GM21576 (cell line): ENCODE results near the gene SPDYE4.

Experiments used
- ATAC-seq: cut with Tn5 transposase; IDR thresholded peaks from one replicate; pipeline ENCODE4 v1.9.1; 2021; ENCODE audit warnings: mild to moderate bottlenecking, moderate library complexity; ENCODE audit not compliant: unreplicated experiment

SPDYE4 gene

GRCh38 chr17:8741771-8742170 lies 16.6 kb downstream of the SPDYE4 start:
- ATAC-seq: no peak

- ATAC-seq: no peak
These were observed 17.0 kb downstream of the SPDYE4 start for GRCh38 chr17:8741366-8741765.

DNA sequence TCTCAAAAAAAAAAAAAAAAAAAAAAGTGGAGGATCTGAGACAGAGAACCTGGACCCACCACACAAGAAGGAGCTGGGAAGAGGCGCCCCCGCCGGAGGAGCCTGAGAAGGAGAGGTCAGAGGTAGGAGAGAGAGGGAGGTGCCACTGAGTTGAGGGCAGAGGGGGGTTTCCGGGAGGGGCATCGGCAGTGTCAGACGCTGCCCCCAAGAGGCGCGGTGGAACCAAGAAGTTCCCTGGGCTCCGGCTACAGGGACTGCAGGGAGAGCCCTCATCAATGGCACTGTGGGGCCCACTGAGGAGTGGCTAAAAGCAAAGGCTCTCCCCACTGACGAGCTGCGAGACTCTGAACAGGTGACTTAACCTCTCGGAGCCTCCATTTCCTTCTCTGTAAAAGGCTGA lies 17.9 kb downstream of the SPDYE4 start:
- no peak for ATAC-seq

DNA sequence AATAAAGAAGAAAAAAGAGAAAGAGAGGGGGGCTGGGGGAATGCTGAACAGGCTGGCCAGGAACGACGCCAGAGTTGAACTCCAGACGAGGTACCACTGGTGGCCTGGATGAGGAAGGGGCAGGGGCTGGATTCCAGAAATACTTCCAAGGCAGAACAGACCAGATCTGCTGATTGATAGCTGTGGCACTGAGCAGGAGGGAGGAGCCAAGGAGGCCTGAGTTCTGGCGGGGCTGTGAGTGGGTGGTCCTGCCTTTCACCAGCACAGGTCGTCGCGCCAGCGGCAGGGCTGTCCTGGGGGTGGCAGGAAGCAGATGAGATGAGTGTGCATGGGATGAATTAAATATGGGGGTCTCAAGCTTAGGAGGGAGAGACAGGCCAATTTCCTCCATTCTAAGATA lies 19.2 kb downstream of the SPDYE4 start:
- no peak for ATAC-seq

- ATAC-seq: no peak
These were observed 21.6 kb downstream of the SPDYE4 start for GRCh38 chr17:8736796-8737195.

GRCh38 chr17:8736362-8736761 lies 22.0 kb downstream of the SPDYE4 start:
- no peak for ATAC-seq

GRCh38 chr17:8735336-8735939 lies 22.9 kb downstream of the SPDYE4 start:
- no peak for ATAC-seq

DNA sequence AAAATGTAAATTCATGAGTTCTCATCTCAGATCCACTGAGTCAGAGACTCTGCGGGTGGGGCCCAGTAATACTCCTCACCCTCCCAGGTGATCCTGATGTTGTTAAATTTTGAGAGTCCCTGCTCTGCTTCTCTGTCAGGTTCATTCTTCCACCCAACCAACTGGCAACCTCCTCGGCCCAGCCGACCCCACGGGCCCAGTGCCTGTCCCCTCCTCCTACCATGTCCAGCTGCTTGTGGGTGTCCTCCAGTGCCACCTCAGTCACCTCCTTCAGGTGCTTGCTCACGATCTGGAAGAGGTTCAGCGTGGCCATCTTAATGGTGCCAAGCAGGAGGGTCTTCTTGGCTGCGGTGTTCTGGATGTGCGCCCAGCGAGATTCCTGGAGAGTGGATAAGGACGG lies 23.5 kb downstream of the SPDYE4 start:
- ATAC-seq: no peak

- no peak for ATAC-seq
These were observed 25.8 kb downstream of the SPDYE4 start for GRCh38 chr17:8732406-8733085.

GRCh38 chr17:8729860-8730259 lies 28.5 kb downstream of the SPDYE4 start:
- no peak for ATAC-seq

DNA sequence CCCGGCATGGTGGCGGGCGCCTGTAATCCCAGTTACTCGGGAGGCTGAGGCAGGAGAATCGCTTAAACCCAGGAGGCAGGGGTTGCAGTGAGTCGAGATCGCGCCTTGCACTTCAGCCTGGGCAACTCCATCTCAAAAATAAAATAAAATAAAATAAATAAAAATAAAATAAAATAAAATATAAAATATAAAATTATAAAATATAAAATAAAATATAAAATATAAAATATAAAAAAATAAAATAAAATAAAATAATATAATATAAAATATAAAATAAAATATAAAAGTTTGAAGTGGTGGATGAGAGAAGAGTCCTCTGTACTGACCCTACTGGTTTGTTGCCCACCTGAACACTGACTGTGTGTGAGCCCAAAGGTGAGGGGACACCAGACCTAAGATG lies 28.9 kb downstream of the SPDYE4 start:
- no peak for ATAC-seq

- no peak for ATAC-seq
These were observed 29.4 kb downstream of the SPDYE4 start for GRCh38 chr17:8728971-8729370.

DNA sequence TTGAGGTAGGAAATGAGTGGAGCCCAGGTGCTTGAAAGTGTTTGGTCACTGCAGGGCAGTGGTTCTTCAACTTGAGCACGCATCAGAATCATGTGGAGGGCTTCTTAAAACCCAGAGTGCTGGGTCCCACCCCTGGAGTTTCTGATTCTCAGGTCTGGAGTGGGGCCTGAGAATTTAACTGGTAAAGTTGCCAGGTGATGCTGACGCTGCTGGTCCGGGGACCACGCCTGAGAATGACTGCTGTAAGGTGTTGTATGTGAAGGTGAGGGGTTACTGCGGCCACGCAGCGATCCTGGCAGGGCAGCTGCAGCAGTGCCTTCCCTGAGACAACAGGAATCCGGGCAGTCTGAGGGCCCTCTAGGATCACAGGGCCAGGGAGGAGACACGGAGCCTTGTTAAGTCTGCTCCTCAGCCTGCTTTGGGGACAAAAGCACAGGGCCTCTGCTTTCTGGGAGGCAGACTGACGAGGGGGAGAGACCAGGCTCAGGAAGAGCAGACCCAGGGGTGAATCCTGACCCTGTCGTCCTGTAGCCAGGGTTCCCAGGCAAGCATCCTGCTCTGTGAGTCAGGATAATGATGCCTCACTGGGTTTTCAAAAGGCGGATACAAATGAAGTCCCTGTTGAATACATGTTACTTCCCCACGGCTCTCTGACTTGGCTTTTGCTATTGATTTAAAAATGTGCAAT lies 30.0 kb downstream of the SPDYE4 start:
- ATAC-seq: no peak

DNA sequence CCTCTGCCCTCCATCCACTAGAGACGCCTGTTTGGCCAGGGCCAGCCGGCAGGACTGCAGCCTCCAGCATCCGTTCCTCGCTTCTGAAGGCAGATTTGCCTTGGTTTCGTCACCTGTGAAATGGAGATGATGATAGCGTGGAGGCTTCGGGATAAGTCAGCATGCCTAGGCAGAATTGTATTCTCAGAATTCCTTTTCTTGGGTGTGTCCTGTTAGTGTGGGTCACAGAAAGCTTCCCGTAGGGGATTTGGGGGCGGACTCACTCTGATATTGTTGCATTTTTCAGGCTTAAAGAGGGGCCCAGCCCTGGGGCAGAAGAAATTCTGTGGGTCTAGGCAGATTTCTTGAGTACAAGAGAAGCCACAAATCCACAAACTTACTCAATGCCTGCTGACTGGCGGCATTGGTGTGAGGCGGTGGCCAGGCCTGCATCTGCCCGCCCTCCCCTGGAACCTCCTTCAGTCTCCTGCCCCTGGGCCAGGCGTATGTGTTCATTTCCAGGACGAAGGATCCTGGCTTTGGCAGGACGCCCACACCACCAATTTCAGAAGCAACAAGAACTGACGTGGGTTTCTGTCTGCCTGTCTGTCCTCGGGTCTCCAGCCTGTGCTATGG lies 31.3 kb downstream of the SPDYE4 start:
- no peak for ATAC-seq

DNA sequence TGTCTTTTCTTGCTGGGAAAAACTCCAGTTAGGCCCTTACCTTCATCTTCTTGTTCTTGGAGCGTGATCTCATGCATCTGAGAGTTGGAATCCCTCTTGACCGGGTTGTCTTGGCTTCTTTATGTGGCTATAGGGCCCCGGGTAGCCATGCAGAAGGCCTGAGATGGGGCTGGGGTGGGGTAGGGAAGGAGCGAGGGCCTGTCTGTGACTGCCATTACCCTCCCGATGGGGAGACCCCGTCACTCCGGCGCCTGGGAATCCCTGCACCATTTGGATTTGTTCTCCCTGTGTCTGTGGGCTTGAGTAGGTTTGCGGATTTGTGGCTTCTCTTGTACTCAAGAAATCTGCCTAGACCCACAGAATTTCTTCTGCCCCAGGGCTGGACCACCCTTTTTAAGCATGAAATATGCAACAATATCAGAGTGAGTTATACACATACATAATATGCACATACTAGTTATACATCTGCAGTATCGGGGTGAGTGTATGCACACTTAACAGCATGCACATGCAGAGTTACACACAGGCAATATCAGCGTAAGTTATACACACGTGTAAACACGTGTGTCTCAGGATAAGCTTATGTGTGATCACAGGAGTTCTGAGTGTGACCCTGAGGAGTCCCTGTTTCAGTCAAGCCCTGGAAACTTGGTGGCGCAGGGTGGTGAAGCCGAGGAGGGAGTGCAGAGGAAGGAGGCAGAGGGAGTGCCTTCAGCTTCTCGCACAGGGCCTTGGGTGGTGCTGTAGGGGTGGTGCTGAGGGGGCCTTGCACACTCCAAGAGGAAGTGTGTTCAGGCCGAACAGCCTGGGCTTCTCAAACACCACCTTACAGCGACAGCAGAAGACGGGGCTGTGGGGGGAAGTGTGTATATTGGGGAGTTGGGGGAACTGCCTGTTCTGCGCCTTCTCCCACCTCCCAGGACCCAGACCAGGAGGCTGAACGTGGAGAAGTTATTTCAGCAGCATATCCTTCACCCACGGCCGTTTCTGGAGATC lies 32.2 kb downstream of the SPDYE4 start:
- no peak for ATAC-seq

DNA sequence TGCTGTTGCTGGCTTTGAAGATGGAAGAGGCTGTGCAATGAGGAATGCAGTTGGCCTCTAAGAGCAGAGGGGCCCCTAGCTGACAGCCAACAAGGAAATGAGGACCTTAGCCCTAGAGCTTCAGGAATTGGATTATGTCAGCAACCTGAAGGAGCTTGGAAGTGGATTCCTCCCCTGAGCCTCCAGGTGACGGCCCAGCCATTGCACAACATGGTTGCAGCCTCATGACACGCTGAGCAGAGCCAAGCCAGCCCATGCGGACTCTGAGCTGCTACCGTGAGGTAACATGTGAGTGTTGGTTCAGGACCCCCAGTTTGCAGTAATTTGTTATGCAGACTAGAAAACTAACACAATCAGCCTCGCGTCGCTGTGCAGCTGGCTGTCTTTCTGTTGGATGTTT lies 33.9 kb downstream of the SPDYE4 start:
- ATAC-seq: no peak

GRCh38 chr17:8720596-8720995 lies 37.8 kb downstream of the SPDYE4 start:
- no peak for ATAC-seq

DNA sequence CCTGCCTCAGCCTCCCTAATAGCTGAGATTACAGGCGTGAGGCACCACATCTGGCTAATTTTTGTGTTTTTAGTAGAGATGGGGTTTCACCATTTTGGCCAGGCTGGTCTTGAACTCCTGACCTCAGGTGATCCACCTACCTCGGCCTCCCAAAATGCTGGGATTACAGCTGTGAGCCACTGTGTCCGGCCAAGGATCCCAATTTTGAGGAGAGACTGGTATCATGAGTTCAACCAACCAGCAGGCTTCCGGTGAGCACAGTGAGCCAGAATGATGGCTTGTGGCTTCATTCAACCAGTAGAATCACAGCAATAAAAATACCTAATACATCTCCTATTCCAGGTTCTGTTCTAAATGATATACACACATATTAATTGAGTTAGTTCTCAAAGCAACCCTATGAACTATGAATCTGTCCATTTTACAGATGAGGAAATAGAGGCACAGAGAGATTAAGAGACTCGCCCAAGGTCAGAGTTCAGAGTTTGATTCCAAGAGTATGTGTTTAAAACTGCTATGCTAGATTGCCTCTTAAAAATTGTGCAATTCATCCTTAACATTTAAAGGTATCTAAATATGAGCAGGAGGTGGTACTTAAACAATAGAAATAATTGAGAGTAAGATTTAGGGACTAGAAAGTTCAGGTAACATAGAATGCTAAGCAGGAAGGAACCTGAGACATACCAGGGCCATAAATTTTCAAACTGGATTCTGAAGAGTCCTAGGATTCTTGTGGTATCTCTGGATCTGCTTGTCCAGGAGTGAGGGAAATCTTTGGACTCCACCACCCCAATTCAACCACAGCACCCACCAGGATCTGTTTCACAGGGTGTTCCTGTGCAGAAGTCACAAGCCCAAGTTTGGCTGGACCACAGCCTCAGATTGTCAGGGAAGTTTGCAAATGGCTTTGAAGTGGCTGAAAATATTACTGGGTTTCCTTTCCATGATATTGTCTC lies 38.8 kb downstream of the SPDYE4 start:
- no peak for ATAC-seq

GRCh38 chr17:8718001-8718563 lies 40.3 kb downstream of the SPDYE4 start:
- ATAC-seq: no peak
